OCI-LY1 (cell line): ENCODE data around the gene EIF1AD.

Experiments
- H2AFZ ChIP-seq: fragments of 200-600 bp; sonication (generic), shearing (Covaris generic); 2 replicates; pipeline ENCODE4 v1.6.0; 2014; ENCODE audit warnings: antibody characterized with exemption, mild to moderate bottlenecking, low read length
- H3F3A ChIP-seq: fragments of 200-600 bp; sonication (generic), shearing (Covaris generic); 2 replicates; pipeline ENCODE4 v1.6.0; 2014; ENCODE audit warnings: mild to moderate bottlenecking, antibody characterized with exemption, low read length, moderate library complexity; ENCODE audit not compliant: insufficient read depth
- H3K27ac ChIP-seq: fragments of 200-600 bp; sonication (generic); 2 replicates; pipeline ENCODE4 v1.5.1; 2014; ENCODE audit warnings: low read length, mixed run types, mild to moderate bottlenecking, low read depth; ENCODE audit not compliant: poor library complexity, severe bottlenecking
- H3K27me3 ChIP-seq: fragments of 200-600 bp; sonication (generic); 2 replicates; pipeline ENCODE4 v1.6.0; 2014; ENCODE audit warnings: antibody characterized with exemption, mild to moderate bottlenecking, low read length, moderate library complexity; ENCODE audit not compliant: insufficient read depth
- H3K36me3 ChIP-seq: fragments of 200-600 bp; sonication (generic); 2 replicates; pipeline ENCODE4 v1.6.1; 2014; ENCODE audit warnings: mild to moderate bottlenecking, antibody characterized with exemption, low read length, moderate library complexity, mixed read lengths; ENCODE audit not compliant: insufficient read depth
- H3K4me1 ChIP-seq: fragments of 200-600 bp; sonication (generic); 2 replicates; pipeline ENCODE4 v1.5.1; 2014; ENCODE audit warnings: mild to moderate bottlenecking, low read length, moderate library complexity; ENCODE audit not compliant: insufficient read depth, severe bottlenecking
- H3K4me2 ChIP-seq: fragments of 200-600 bp; sonication (generic), shearing (Covaris generic); 2 replicates; pipeline ENCODE4 v1.6.1; 2014; ENCODE audit warnings: low read length
- H3K4me3 ChIP-seq: fragments of 200-600 bp; sonication (generic); 2 replicates; pipeline ENCODE4 v1.5.1; 2014; ENCODE audit warnings: low read length, low read depth, mild to moderate bottlenecking, mixed read lengths; ENCODE audit not compliant: poor library complexity, severe bottlenecking
- H3K79me2 ChIP-seq: fragments of 200-600 bp; shearing (Covaris generic); 2 replicates; pipeline ENCODE4 v1.6.1; 2016; ENCODE audit warnings: mixed run types, low read length, mixed read lengths; ENCODE audit not compliant: insufficient read depth
- H3K9ac ChIP-seq: fragments of 200-600 bp; sonication (generic), shearing (Covaris generic); 2 replicates; pipeline ENCODE4 v1.6.1; 2014; ENCODE audit warnings: mild to moderate bottlenecking, low read length, mixed read lengths
- H3K9me2 ChIP-seq: fragments of 200-600 bp; sonication (generic), shearing (Covaris generic); 2 replicates; pipeline ENCODE4 v1.6.1; 2014; ENCODE audit warnings: low read depth, mild to moderate bottlenecking, low read length, mixed read lengths
- H3K9me3 ChIP-seq: fragments of 200-600 bp; shearing (Covaris generic); 2 replicates; pipeline ENCODE4 v1.6.1; 2014; ENCODE audit warnings: low read length, mixed read lengths
- H4K20me1 ChIP-seq: fragments of 200-600 bp; sonication (generic), shearing (Covaris generic); 2 replicates; pipeline ENCODE4 v1.6.0; 2016; ENCODE audit warnings: mild to moderate bottlenecking, low read length; ENCODE audit not compliant: insufficient read depth
- CTCF ChIP-seq: fragments of 200-600 bp; sonication (generic), shearing (Covaris generic); IDR thresholded peaks from 2 replicates; pipeline ENCODE4 v1.5.1; 2017; ENCODE audit warnings: mild to moderate bottlenecking, antibody characterized with exemption, low read length, moderate library complexity, mixed read lengths
- EZH2 ChIP-seq: fragments of 200-600 bp; sonication (generic), shearing (Covaris generic); IDR thresholded peaks from 2 replicates; pipeline ENCODE4 v1.8.0; 2017; ENCODE audit warnings: borderline replicate concordance, mixed run types, mild to moderate bottlenecking, antibody characterized with exemption, low read length, moderate library complexity, mixed read lengths

The EIF1AD gene

GRCh38 chr11:66014804-66015453 lies 13.0 kb upstream of the EIF1AD start:
- no peak overlapping the region for H3K4me3 ChIP-seq
- no peak overlapping the region for H3K9ac ChIP-seq
- no peaks in the 10 kb centered on the region for H3K36me3 ChIP-seq
- H3K27me3 ChIP-seq, result no peaks in the 10 kb centered on the region
- H3F3A ChIP-seq, result no peaks in the 10 kb centered on the region
- no peaks in the 10 kb centered on the region for H3K4me1 ChIP-seq
- H3K27ac ChIP-seq, result no peak overlapping the region
- H3K79me2 ChIP-seq, result no peaks in the 10 kb centered on the region
- TF ChIP-seq CTCF (no peak), EZH2 (no peak)
- H2AFZ ChIP-seq, result no peak overlapping the region
- no peak overlapping the region for H3K4me2 ChIP-seq
- H3K9me3 ChIP-seq, result no peaks in the 10 kb centered on the region
- H3K9me2 ChIP-seq, result no peaks in the 10 kb centered on the region
- no peaks in the 10 kb centered on the region for H4K20me1 ChIP-seq

GRCh38 chr11:66013762-66014100 lies 11.8 kb upstream of the EIF1AD start:
- Histone ChIP-seq H3K9ac (no peak overlapping the region), H3K4me2 (no peak overlapping the region), H3K27ac (no peak overlapping the region), H3K36me3 (no peaks in the 10 kb centered on the region), H3K4me1 (no peaks in the 10 kb centered on the region), H3F3A (no peaks in the 10 kb centered on the region), H4K20me1 (no peaks in the 10 kb centered on the region), H3K27me3 (no peaks in the 10 kb centered on the region), H3K9me3 (no peaks in the 10 kb centered on the region), H3K4me3 (no peak overlapping the region), H3K79me2 (no peaks in the 10 kb centered on the region), H3K9me2 (no peaks in the 10 kb centered on the region), H2AFZ (no peak overlapping the region)
- TF ChIP-seq EZH2 (no peak), CTCF (no peak)

GRCh38 chr11:66012946-66013761 lies 11.2 kb upstream of the EIF1AD start:
- no peaks in the 10 kb centered on the region for H3K9me2 ChIP-seq
- no peaks in the 10 kb centered on the region for H3K4me1 ChIP-seq
- H3K9me3 ChIP-seq, result no peaks in the 10 kb centered on the region
- no peak overlapping the region for H3K4me3 ChIP-seq
- no peak overlapping the region for H3K4me2 ChIP-seq
- no peaks in the 10 kb centered on the region for H3K27me3 ChIP-seq
- no peak overlapping the region for H2AFZ ChIP-seq
- no peak overlapping the region for H3K27ac ChIP-seq
- no peak overlapping the region for H3K9ac ChIP-seq
- no peaks in the 10 kb centered on the region for H3K79me2 ChIP-seq
- TF ChIP-seq CTCF (no peak), EZH2 (no peak)
- H4K20me1 ChIP-seq, result no peaks in the 10 kb centered on the region
- no peaks in the 10 kb centered on the region for H3F3A ChIP-seq
- no peaks in the 10 kb centered on the region for H3K36me3 ChIP-seq
